ENCODE results near the gene LYPD6B.

Gene LYPD6B

GRCh38 chr2:149042881-149043280, 4.4 kb downstream of the LYPD6B start:
- no peak for DNase-seq (ENCODE audit: low spot score)

GRCh38 chr2:149044500-149044899, 6.0 kb downstream of the LYPD6B start:
- DNase-seq (ENCODE audit: low spot score) = no peak

GRCh38 chr2:149047118-149047517, 8.6 kb downstream of the LYPD6B start:
- no peak for DNase-seq (ENCODE audit: low spot score)

GRCh38 chr2:149049142-149049541, 10.6 kb downstream of the LYPD6B start:
- no peak for DNase-seq (ENCODE audit: low spot score)

- no peak for DNase-seq (ENCODE audit: low spot score)
Measured at GRCh38 chr2:149050188-149050587, 11.7 kb downstream of the LYPD6B start.

GRCh38 chr2:149055751-149056150, 17.3 kb downstream of the LYPD6B start:
- DNase-seq (ENCODE audit: low spot score) = no peak

- no peak for DNase-seq (ENCODE audit: low spot score)
Measured at GRCh38 chr2:149056541-149057255, 18.2 kb downstream of the LYPD6B start.

GRCh38 chr2:149057401-149057800, 18.9 kb downstream of the LYPD6B start:
- no peak for DNase-seq (ENCODE audit: low spot score)

- no peak for DNase-seq (ENCODE audit: low spot score)
Measured at GRCh38 chr2:149058936-149059335, 20.4 kb downstream of the LYPD6B start.

GRCh38 chr2:149059822-149060221, 21.3 kb downstream of the LYPD6B start:
- DNase-seq (ENCODE audit: low spot score) = no peak

GRCh38 chr2:149061133-149061745, 22.7 kb downstream of the LYPD6B start:
- DNase-seq (ENCODE audit: low spot score) = no peak

GRCh38 chr2:149062531-149062930, 24.0 kb downstream of the LYPD6B start:
- no peak for DNase-seq (ENCODE audit: low spot score)

- no peak for DNase-seq (ENCODE audit: low spot score)
Measured at GRCh38 chr2:149063177-149063576, 24.7 kb downstream of the LYPD6B start.

GRCh38 chr2:149064365-149064841, 25.9 kb downstream of the LYPD6B start:
- DNase-seq (ENCODE audit: low spot score) = no peak

- DNase-seq (ENCODE audit: low spot score) = no peak
Measured at GRCh38 chr2:149064856-149065630, 26.5 kb downstream of the LYPD6B start.

GRCh38 chr2:149068225-149068995, 29.9 kb downstream of the LYPD6B start:
- no peak for DNase-seq (ENCODE audit: low spot score)

- DNase-seq (ENCODE audit: low spot score) = no peak
Measured at GRCh38 chr2:149068996-149069888, 30.7 kb downstream of the LYPD6B start.

- DNase-seq (ENCODE audit: low spot score) = no peak
Measured at GRCh38 chr2:149070681-149071320, 32.3 kb downstream of the LYPD6B start.

GRCh38 chr2:149075105-149075504, 36.6 kb downstream of the LYPD6B start:
- no peak for DNase-seq (ENCODE audit: low spot score)

- no peak for DNase-seq (ENCODE audit: low spot score)
Measured at GRCh38 chr2:149075853-149076252, 37.4 kb downstream of the LYPD6B start.
